ENCODE results near the gene WDR45. TPM values are rescaled to one million over a fixed set of nuclear protein-coding genes. Genes with fewer than 3 reads are reported as not detected.

WDR45 gene
- total and polyA plus RNA-seq, 10 of the 15 experiments (the other 5 are each of a cell fraction or from before 2014, with no cell fraction given): 5.9 to 30.9 (median 20.6) TPM

DNA sequence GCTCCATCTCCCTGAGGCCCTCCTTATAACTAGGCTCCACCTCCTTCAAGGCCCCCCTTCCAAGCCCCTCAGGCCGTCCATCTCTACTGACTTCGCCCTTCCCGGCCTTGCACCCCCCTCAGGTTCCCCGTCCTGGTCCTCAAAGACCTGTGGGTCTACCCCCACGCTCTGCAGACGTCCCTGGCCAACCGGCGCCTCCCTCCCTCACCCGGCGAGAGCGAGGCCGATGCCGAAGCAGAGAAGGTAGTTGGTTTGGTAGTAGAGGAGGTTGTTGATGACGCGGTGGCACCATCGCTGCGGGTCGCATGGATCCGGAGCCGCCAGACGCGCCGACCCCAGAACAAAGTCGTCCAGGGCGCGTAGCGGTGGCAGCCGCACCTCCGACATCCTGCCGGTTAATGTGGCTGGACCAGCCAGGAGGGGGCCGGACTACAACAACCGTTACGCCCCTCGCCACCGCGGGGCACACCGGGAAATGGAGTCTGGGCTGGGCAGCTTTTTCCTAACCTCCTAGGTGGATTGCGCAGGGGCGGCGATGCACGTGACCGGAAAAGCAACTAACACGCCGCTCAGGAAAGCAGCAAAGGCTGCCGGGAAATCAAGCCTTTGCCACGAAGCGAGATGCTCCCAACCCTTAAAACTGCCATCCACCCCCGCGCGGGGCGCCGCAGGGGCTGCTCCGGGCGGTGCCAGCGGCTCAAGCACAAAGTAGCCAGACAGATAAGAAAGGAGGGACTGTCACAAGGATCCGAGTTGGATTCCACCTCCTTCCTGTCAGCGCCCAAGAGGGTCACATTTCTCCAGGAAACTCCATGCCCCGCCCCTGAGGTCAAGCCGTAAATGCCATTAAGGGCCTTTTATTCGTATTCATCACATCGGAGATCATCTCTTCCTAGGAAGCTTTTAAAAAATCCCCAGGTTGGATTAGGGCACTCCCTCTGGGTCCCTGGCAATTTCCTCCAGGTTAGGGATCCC, 5.8 kb downstream of the WDR45 start, which contains the start of gene PRAF2 (continued):
- TF ChIP-seq, protein P1, sequence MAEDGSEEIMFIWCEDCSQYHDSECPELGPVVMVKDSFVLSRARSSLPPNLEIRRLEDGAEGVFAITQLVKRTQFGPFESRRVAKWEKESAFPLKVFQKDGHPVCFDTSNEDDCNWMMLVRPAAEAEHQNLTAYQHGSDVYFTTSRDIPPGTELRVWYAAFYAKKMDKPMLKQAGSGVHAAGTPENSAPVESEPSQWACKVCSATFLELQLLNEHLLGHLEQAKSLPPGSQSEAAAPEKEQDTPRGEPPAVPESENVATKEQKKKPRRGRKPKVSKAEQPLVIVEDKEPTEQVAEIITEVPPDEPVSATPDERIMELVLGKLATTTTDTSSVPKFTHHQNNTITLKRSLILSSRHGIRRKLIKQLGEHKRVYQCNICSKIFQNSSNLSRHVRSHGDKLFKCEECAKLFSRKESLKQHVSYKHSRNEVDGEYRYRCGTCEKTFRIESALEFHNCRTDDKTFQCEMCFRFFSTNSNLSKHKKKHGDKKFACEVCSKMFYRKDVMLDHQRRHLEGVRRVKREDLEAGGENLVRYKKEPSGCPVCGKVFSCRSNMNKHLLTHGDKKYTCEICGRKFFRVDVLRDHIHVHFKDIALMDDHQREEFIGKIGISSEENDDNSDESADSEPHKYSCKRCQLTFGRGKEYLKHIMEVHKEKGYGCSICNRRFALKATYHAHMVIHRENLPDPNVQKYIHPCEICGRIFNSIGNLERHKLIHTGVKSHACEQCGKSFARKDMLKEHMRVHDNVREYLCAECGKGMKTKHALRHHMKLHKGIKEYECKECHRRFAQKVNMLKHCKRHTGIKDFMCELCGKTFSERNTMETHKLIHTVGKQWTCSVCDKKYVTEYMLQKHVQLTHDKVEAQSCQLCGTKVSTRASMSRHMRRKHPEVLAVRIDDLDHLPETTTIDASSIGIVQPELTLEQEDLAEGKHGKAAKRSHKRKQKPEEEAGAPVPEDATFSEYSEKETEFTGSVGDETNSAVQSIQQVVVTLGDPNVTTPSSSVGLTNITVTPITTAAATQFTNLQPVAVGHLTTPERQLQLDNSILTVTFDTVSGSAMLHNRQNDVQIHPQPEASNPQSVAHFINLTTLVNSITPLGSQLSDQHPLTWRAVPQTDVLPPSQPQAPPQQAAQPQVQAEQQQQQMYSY (CRISPR knock-in tag; IDR thresholded peaks at IDR 0.05): no peak
- TF ChIP-seq MEF2A (IDR thresholded peaks at IDR 0.05; ENCODE audit: insufficient read depth, low read depth, low read length) (0 out of 2 replicates have a peak, but pooled peaks have one; percentile 29), GATAD2B (conservative IDR thresholded peaks at IDR 0.05; ENCODE audit: low read depth) (no peak), ATF7 (IDR thresholded peaks at IDR 0.05; ENCODE audit: low read depth) (no peak), ZBTB33 (IDR thresholded peaks at IDR 0.05) (no peak), SMAD5 (IDR thresholded peaks at IDR 0.05; ENCODE audit: low read depth) (no peak), RB1 (IDR thresholded peaks at IDR 0.05; ENCODE audit: borderline replicate concordance) (no peak), GABPA (IDR thresholded peaks at IDR 0.05; ENCODE audit: low read depth) (peak; percentile 74), MAX (IDR thresholded peaks at IDR 0.05; ENCODE audit: low read depth, low read length) (0 out of 2 replicates have a peak, but pooled peaks have one; percentile 36), CTCF (IDR thresholded peaks at IDR 0.05 in 2 of 3, conservative IDR thresholded peaks at IDR 0.05 in 1 of 3; ENCODE audit: control insufficient read depth in 2 of 3, extremely low read depth in 1 of 3, insufficient read depth in 1 of 3, low read depth in 3 of 3, low read length in 3 of 3) (no peak), POLR2A (IDR thresholded peaks at IDR 0.05; ENCODE audit: low read depth, low read length) (peak; percentile 82), ZNF384 (IDR thresholded peaks at IDR 0.05; ENCODE audit: borderline replicate concordance, low read depth, low read length) (no peak)
- TF ChIP-seq, protein P2, sequence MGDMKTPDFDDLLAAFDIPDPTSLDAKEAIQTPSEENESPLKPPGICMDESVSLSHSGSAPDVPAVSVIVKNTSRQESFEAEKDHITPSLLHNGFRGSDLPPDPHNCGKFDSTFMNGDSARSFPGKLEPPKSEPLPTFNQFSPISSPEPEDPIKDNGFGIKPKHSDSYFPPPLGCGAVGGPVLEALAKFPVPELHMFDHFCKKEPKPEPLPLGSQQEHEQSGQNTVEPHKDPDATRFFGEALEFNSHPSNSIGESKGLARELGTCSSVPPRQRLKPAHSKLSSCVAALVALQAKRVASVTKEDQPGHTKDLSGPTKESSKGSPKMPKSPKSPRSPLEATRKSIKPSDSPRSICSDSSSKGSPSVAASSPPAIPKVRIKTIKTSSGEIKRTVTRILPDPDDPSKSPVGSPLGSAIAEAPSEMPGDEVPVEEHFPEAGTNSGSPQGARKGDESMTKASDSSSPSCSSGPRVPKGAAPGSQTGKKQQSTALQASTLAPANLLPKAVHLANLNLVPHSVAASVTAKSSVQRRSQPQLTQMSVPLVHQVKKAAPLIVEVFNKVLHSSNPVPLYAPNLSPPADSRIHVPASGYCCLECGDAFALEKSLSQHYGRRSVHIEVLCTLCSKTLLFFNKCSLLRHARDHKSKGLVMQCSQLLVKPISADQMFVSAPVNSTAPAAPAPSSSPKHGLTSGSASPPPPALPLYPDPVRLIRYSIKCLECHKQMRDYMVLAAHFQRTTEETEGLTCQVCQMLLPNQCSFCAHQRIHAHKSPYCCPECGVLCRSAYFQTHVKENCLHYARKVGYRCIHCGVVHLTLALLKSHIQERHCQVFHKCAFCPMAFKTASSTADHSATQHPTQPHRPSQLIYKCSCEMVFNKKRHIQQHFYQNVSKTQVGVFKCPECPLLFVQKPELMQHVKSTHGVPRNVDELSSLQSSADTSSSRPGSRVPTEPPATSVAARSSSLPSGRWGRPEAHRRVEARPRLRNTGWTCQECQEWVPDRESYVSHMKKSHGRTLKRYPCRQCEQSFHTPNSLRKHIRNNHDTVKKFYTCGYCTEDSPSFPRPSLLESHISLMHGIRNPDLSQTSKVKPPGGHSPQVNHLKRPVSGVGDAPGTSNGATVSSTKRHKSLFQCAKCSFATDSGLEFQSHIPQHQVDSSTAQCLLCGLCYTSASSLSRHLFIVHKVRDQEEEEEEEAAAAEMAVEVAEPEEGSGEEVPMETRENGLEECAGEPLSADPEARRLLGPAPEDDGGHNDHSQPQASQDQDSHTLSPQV (IDR thresholded peaks at IDR 0.05): no peak

All from GM12878 (cell line).